GM18526 (cell line): Measurements from ENCODE around the gene UBAP1.

Experiments used
- POLR2A ChIP-seq: IDR thresholded peaks from 3 replicates; pipeline ENCODE4 v1.6.1; 2011; ENCODE audit not compliant: insufficient read length; ENCODE audit errors: extremely low read depth

UBAP1 gene

GRCh38 chr9:34205102-34205501 is 26.3 kb downstream of the UBAP1 start:
- TF ChIP-seq POLR2A, result no peak

- no peak for TF ChIP-seq POLR2A
These were observed 27.7 kb downstream of the UBAP1 start for GRCh38 chr9:34206561-34206960.

GRCh38 chr9:34211395-34211794 is 32.6 kb downstream of the UBAP1 start:
- no peak for TF ChIP-seq POLR2A

- no peak for TF ChIP-seq POLR2A
These were observed 37.5 kb downstream of the UBAP1 start for GRCh38 chr9:34216325-34216724.

GRCh38 chr9:34218446-34218845 is 39.6 kb downstream of the UBAP1 start:
- TF ChIP-seq POLR2A, result no peak

GRCh38 chr9:34219421-34219820 is 40.6 kb downstream of the UBAP1 start:
- TF ChIP-seq POLR2A, result no peak

- no peak for TF ChIP-seq POLR2A
These were observed 41.4 kb downstream of the UBAP1 start for GRCh38 chr9:34220218-34220617.

- TF ChIP-seq POLR2A, result no peak
These were observed 45.5 kb downstream of the UBAP1 start for GRCh38 chr9:34224349-34224748.

GRCh38 chr9:34227445-34227844 is 48.6 kb downstream of the UBAP1 start:
- no peak for TF ChIP-seq POLR2A

GRCh38 chr9:34230556-34230955 is 51.7 kb downstream of the UBAP1 start:
- TF ChIP-seq POLR2A, result no peak

GRCh38 chr9:34232201-34232600 is 53.4 kb downstream of the UBAP1 start:
- no peak for TF ChIP-seq POLR2A

GRCh38 chr9:34233672-34234071 is 54.8 kb downstream of the UBAP1 start:
- TF ChIP-seq POLR2A, result no peak

GRCh38 chr9:34237836-34238235 is 59.0 kb downstream of the UBAP1 start:
- no peak for TF ChIP-seq POLR2A

GRCh38 chr9:34240006-34240405 is 61.2 kb downstream of the UBAP1 start:
- TF ChIP-seq POLR2A, result no peak

GRCh38 chr9:34242830-34243229 is 64.0 kb downstream of the UBAP1 start:
- no peak for TF ChIP-seq POLR2A

- no peak for TF ChIP-seq POLR2A
These were observed 67.6 kb downstream of the UBAP1 start for GRCh38 chr9:34246453-34246852.

- TF ChIP-seq POLR2A, result no peak
These were observed 70.4 kb downstream of the UBAP1 start for GRCh38 chr9:34249274-34249673.

GRCh38 chr9:34250721-34251120 is 71.9 kb downstream of the UBAP1 start:
- TF ChIP-seq POLR2A, result no peak
